ENCODE data around the gene MAP7. TPM values are rescaled to one million over a fixed set of nuclear protein-coding genes. Genes with fewer than 3 reads are reported as not detected.
"Not testable (repeated sequence)": the region's sequence is repeated elsewhere in the genome, so short reads cannot be mapped to it uniquely, and the experiment has no call there.

Gene MAP7
- total and polyA plus RNA-seq, 8 donors, result 15.7 to 22.0 (median 17.3) TPM

DNA sequence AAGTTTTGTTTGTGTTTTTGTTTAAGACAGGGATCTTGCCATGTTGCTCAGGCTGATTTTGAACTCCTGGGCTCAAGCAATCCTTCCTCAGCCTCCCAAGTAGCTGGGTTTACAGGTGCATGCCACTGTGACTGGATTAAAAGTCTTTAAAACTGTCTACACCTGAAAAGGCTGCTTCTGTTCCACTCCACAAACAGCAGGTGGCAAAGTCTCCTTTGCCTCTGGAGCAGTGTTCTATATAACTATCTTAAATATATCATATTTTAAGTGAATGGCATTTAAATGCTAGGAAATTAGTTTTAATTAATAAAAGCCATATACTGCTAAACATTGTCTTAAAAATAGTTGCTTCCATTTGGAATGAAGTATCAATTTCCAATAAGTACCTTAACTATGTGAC is 171.3 kb downstream of the MAP7 start:
- intact Hi-C loops (cut with DNase I), result no loop called here
- H3K27ac ChIP-seq, result no peak overlapping the region
- H3K36me3 ChIP-seq, result no peaks in the 10 kb centered on the region
- no peaks in the 10 kb centered on the region for H3K27me3 ChIP-seq
- H3K4me1 ChIP-seq, result no peaks in the 10 kb centered on the region
- no peaks in the 10 kb centered on the region for H3K9me3 ChIP-seq
- H3K4me3 ChIP-seq, result no peak overlapping the region
- TF ChIP-seq, protein P1, sequence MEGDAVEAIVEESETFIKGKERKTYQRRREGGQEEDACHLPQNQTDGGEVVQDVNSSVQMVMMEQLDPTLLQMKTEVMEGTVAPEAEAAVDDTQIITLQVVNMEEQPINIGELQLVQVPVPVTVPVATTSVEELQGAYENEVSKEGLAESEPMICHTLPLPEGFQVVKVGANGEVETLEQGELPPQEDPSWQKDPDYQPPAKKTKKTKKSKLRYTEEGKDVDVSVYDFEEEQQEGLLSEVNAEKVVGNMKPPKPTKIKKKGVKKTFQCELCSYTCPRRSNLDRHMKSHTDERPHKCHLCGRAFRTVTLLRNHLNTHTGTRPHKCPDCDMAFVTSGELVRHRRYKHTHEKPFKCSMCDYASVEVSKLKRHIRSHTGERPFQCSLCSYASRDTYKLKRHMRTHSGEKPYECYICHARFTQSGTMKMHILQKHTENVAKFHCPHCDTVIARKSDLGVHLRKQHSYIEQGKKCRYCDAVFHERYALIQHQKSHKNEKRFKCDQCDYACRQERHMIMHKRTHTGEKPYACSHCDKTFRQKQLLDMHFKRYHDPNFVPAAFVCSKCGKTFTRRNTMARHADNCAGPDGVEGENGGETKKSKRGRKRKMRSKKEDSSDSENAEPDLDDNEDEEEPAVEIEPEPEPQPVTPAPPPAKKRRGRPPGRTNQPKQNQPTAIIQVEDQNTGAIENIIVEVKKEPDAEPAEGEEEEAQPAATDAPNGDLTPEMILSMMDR (IDR thresholded peaks at IDR 0.05), result no peak
- DNase-seq (no peak), ATAC-seq (peak; percentile 42)

DNA sequence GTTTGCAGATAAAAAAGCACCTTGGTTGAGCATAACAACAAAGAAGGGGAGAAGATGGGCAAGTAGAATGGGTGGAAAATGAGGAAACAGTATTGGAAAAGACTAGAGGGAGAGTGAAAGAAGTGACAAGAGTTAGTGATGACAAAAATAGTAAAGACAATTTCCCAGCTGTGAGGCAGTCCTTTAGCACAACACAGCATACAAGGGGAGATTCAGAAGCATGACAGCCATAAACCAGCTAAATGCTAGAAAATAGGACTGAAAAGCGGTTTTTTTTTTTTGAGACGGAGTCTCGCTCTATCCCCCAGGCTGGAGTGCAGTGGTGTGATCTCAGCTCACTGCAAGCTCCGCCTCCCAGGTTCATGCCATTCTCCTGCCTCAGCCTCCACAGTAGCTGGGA is 174.4 kb downstream of the MAP7 start:
- H3K36me3 ChIP-seq; H3K9me3 ChIP-seq; H3K4me1 ChIP-seq; ATAC-seq; H3K27ac ChIP-seq; H3K27me3 ChIP-seq; H3K4me3 ChIP-seq; intact Hi-C loops (cut with DNase I); DNase-seq: not testable (repeated sequence)

DNA sequence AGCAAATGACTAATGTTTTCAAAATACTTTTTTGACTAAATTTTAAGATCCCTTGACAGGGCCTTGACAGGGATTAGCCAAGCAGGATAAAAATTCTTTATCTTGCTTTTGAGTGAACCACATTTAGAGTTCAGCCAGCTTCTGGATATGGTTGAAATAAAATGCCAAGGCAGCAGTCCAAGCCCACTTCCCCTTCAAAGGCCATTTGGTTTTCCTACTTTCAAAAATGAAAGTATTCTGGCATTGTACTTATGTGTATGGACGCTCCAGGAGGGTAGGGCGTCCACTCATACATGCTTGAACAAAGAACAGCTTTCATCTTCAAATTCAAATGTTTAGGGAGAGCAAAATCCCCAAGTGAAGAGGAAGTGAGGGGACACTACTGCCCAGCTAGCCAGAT is 178.3 kb downstream of the MAP7 start:
- DNase-seq, result no peak
- no peaks in the 10 kb centered on the region for H3K9me3 ChIP-seq
- H3K36me3 ChIP-seq, result no peaks in the 10 kb centered on the region
- TF ChIP-seq, protein P1 (IDR thresholded peaks at IDR 0.05), result no peak
- ATAC-seq, result no peak
- no peaks in the 10 kb centered on the region for H3K27me3 ChIP-seq
- intact Hi-C loops (cut with DNase I), result no loop called here
- H3K4me3 ChIP-seq, result no peak overlapping the region
- no peak overlapping the region for H3K27ac ChIP-seq
- H3K4me1 ChIP-seq, result no peaks in the 10 kb centered on the region

DNA sequence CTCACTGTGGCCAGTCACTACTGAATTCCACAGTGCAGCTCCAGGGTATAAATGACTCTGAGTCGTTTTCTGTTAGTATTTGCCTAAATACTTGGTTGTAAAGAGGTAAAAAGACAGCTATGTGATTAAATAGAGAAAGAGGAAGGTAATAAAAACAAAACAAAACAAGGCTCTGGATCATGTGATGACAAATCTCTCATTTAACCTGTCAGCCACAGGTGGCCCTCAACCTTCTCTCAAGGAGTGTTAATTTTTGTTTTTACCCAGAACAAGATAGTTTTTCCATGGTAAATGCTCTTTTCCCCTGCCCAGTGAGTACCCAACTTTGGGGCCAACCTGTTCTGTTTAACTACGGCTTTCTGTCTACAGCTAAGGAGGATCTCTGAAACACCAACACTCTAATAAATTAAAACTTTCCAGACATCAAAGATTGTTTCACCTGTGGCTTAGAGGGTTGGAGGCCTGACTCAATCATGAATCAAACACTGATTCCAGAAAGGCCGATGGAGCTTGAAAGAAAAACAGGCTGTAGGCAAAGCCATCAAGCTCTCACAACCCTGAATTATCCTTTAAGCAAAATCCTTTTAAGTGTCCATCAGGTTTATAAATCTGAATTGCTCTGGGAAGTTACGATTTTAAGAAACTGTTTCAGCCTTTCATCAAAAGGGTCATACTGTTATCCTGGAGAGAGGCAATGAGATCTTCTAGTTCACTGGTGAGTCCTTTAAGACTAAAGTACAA is 179.1 kb downstream of the MAP7 start:
- Histone ChIP-seq H3K4me1 (peaks cover 0 to 2% of the 10 kb centered on the region in 2 donors), H3K4me3 (no peak overlapping the region), H3K27me3 (no peaks in the 10 kb centered on the region), H3K9me3 (no peaks in the 10 kb centered on the region), H3K27ac (no peak overlapping the region), H3K36me3 (no peaks in the 10 kb centered on the region)
- DNase-seq (no peak), ATAC-seq (no peak)
- intact Hi-C loops (cut with DNase I), result no loop called here
- TF ChIP-seq, protein P1 (IDR thresholded peaks at IDR 0.05), result no peak

DNA sequence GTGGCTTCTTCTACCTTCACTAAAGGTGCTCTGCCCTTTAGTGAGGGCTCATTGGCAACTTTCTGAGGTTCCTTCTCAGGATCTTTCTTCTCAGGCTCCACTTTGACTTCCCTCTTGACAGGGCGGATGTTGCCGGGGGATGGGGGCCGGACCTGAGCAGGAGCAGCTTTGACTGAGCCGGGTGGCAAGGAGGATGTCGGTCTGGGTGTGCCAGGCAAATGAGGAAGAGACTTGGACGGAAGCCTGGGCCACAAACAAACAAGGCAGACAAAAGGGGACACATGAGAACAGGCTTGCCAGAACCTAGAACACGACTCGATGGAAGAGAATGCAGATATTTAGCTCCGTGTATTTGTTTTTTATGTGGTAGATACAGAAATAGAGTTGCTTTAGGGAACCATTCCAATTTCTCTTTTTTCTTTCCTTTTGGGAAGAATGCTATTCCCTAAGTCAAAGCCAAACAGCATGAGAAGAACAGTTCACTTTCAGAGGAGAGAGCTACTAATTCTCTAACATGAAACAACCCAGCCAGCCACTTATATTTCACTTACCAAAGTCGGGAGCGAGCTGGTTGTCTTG is 184.4 kb downstream of the MAP7 start:
- intact Hi-C loops (cut with DNase I), result no loop called here
- peak; percentile 53 for ATAC-seq
- Histone ChIP-seq H3K36me3 (peaks cover 0 to 6% of the 10 kb centered on the region in 2 donors), H3K9me3 (no peaks in the 10 kb centered on the region), H3K4me3 (no peak overlapping the region), H3K4me1 (peaks cover 0 to 11% of the 10 kb centered on the region in 2 donors), H3K27ac (peak overlapping the region in 1 of 2 donors; percentile 65), H3K27me3 (no peaks in the 10 kb centered on the region)
- DNase-seq, result peak in 2 of 4 donors; percentile 70 to 85
- TF ChIP-seq, protein P1 (IDR thresholded peaks at IDR 0.05), result no peak
